Fibroblast of skin of right quadriceps (primary cell): ENCODE results near the gene BCCIP.

Experiments used
- DNase-seq: peaks from one replicate; pipeline ENCODE4 v3.0.0-alpha.2; 2013

Gene BCCIP

GRCh38 chr10:125846894-125847293 lies 23.5 kb downstream of the BCCIP start:
- DNase-seq = no peak

GRCh38 chr10:125848371-125848770 lies 25.0 kb downstream of the BCCIP start:
- DNase-seq = no peak

- DNase-seq = no peak
Measured at GRCh38 chr10:125848857-125849256, 25.5 kb downstream of the BCCIP start.

GRCh38 chr10:125849448-125849847 lies 26.1 kb downstream of the BCCIP start:
- DNase-seq = no peak

GRCh38 chr10:125850766-125851731 lies 27.7 kb downstream of the BCCIP start:
- no peak for DNase-seq

- no peak for DNase-seq
Measured at GRCh38 chr10:125852487-125852886, 29.1 kb downstream of the BCCIP start.

- no peak for DNase-seq
Measured at GRCh38 chr10:125857185-125857760, 33.9 kb downstream of the BCCIP start.

- DNase-seq = no peak
Measured at GRCh38 chr10:125859128-125859817, 35.9 kb downstream of the BCCIP start.

- DNase-seq = no peak
Measured at GRCh38 chr10:125865120-125865519, 41.8 kb downstream of the BCCIP start.

GRCh38 chr10:125866421-125867029 lies 43.2 kb downstream of the BCCIP start:
- DNase-seq = no peak

- peak; percentile 42 for DNase-seq
Measured at GRCh38 chr10:125868372-125868975, 45.1 kb downstream of the BCCIP start.

GRCh38 chr10:125871338-125871737 lies 48.0 kb downstream of the BCCIP start:
- DNase-seq = no peak

- DNase-seq = peak; percentile 79
Measured at GRCh38 chr10:125878957-125879835, 55.9 kb downstream of the BCCIP start.

- no peak for DNase-seq
Measured at GRCh38 chr10:125880719-125881118, 57.4 kb downstream of the BCCIP start.

GRCh38 chr10:125881192-125881591 lies 57.8 kb downstream of the BCCIP start, which contains the start of gene DHX32:
Gene DHX32, minus strand, starts transcription at chr10:125881292. Its CDS starts 468 bp downstream, at chr10:125880824.
- DNase-seq = no peak

GRCh38 chr10:125882596-125882995 lies 59.2 kb downstream of the BCCIP start:
- no peak for DNase-seq

GRCh38 chr10:125883211-125883610 lies 59.9 kb downstream of the BCCIP start:
- no peak for DNase-seq
